SIG-M5 treated with dmso at 0.1 percent for 504 hours (cell line): ENCODE measurements around the gene CCDC178.
A peak's percentile ranks its signal among the peaks of the same experiment; 100 is the strongest.
"Not testable (repeated sequence)": the region's sequence is repeated elsewhere in the genome, so short reads cannot be mapped to it uniquely, and the experiment has no call there.

Experiments
- DNase-seq: peaks from one replicate; lab custom pipeline; 2025; ENCODE audit not compliant: unreplicated experiment; lab: John Stamatoyannopoulos, UW

CCDC178 gene

GRCh38 chr18:33440060-33441043 is at the start of gene CCDC178:
CCDC178 (minus strand) TSS chr18:33440721; CDS start chr18:33412088, 28,633 bp downstream.
- DNase-seq, result no peak

- no peak for DNase-seq
These were observed 43.4 kb upstream of the CCDC178 start for GRCh38 chr18:33483908-33484307.

DNA sequence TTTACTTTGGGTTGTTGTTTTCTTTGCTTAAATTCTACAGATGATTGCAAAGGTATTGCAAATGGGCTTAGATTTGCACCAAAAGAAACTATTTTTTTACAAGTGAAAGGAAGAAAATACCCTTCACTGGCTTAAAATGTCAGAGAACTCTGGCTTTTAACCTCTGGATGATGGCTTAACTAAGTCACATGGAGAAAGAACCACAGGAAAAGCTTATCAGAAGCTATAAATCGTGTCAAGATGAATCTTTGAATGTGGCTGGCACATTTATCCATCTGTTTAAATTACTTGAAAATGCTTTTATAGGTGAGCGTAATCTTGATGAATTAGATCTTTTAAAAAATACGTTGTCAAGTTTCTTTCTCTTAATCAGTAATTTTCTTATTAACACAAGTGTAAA is 32.0 kb upstream of the CCDC178 start:
- DNase-seq, result no peak

GRCh38 chr18:33470216-33470615 is 29.7 kb upstream of the CCDC178 start:
- DNase-seq, result no peak

- DNase-seq, result no peak
These were observed 29.2 kb upstream of the CCDC178 start for GRCh38 chr18:33469699-33470098.

DNA sequence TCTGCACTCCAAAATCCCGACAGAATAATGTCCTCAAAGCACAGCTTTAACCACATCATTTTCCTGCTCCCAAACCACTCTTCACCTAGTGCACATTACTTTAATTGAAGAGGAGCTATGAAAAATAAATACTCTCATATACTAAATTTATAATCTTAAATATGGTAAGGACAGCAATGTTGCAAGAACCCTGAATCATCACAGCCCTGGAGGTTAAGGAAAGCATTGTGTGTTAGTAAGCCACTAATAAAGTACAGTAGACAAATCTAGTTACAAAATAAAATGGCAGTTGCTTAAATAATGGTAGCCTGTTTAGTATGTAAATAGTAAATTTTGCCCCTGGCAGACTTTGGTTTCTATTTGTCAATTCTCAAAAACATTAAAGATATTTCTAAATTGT is 27.0 kb upstream of the CCDC178 start:
- DNase-seq, result no peak

- no peak for DNase-seq
These were observed 26.3 kb upstream of the CCDC178 start for GRCh38 chr18:33466822-33467221.

DNA sequence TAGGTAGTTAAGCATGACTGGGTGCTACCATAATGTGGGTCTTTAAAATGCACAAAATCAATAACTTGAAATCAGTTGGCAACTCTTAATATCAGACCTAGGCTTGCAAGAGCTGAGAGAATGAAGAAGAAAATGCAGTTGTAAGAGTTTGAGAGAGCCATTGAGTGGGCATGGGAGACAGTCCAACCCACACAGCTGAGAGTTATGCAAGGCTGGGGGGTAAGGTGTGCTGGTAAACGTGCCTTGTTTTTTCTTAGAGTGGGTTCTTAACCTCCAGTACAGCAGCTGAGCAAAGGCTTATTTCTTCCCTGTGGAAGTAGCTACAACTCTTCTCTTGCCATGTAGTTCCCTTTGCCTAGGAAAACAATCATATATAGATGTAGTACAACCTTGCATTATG is 20.2 kb upstream of the CCDC178 start:
- DNase-seq, result no peak

DNA sequence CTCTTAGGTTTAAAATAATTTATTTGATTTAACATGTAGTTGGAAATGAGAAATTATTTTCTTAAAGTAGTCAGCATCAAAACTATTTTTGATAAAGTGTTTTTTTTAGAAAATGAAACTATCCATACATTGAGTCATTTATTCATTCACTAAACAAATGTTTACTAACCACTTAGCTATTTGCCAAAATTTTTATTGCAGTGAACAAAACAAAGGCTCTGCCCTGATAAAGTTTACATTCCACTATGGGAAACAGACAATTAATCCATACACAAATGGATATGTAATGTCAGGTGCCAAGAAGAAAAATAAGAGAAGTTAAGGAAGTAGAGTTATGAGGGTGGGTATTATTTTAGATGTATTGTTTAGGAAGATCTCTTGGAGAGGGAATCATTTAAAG is 19.1 kb upstream of the CCDC178 start:
- DNase-seq, result no peak

- DNase-seq, result no peak
These were observed 6.1 kb upstream of the CCDC178 start for GRCh38 chr18:33446604-33447003.

- no peak for DNase-seq
These were observed 4.2 kb upstream of the CCDC178 start for GRCh38 chr18:33444709-33445108.

DNA sequence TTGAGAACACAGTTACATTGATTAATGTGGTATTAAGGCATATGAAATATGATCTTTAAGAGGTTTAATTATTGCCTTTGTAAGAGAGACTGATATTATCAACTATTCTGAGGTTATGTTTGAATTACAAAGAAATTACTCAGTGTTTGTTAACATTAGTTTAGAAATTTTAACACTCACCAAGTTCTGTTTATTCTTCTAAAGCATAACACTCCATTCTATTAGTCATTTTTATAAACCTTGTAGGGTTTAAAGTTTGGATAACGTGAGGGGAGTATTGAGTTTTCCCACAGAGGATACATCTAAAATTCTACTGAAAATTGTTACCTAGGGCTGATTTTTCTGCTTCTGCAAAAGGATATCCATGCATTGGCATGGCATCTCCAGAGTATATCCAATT is 7.7 kb downstream of the CCDC178 start:
- DNase-seq, result no peak

DNA sequence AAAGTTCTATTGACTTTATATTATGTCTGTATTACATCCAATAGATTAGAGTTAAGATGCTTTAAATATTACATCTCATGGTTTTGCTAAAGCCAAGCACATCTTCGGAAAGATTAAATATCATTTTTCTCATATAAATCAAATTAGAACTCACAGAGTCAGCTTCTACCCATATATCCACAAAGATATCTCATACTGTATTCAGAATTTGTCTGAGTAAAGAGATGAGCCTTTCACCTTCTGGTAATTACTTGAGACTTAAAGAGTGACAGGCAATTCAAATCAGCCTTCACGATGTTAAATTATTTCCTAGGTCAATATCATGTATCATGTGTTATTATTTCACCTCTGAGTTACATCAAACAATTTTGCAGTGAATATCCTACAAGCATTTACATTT is 13.0 kb downstream of the CCDC178 start:
- no peak for DNase-seq

DNA sequence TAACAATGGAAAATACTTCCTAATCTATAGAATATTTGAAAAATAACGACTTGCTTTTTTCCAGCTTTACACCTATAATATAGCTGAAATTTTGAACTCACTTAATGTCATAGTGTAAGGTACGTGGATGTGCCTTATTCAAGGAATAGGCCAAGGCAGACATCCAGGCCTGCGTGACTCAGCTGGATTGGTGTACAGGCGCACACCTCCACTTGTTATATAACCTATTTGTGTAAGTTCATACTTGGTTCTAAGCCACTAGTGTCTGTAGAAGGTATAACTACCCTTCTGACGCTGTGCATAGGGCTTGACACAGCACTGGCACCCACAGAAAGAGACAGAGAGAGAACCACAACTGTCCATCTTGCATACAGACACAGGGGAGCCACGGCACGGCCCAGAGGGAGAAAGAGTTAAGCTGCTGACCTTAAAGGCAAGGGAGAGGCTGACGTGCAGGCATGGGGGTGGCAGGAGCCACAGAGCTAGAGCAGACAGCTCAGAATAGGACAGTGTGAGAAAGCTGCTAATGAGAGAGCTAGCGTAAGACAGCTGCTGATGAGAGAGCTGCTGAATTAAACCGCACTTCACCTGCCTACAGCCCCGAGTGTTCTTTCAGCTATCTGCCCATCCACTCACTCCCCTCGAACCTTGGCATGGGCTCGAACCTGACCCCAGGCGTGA is 16.1 kb downstream of the CCDC178 start:
- DNase-seq, result no peak

- no peak for DNase-seq
These were observed 19.3 kb downstream of the CCDC178 start for GRCh38 chr18:33421225-33421624.

- peak; percentile 4 for DNase-seq
These were observed 36.2 kb downstream of the CCDC178 start for GRCh38 chr18:33404244-33404873.

DNA sequence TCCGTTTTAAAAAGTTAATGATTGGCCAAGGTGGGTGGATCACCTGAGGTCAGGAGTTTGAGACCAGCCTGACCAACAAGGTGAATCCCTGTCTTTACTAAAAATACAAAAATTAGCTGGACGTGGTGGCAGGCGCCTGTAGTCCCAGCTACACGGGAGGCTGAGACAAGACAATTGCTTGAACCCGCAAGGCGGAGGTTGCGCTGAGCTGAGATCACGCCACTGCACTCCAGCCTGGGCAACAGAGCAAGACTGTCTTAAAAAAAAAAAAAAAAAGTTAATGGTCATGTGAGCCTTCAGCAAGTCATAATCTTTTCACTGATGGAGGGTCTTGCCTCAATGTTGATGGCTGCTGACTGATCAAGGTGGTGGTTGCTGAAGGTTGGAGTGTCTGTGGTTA is 41.6 kb downstream of the CCDC178 start:
- not testable (repeated sequence) for DNase-seq

- no peak for DNase-seq
These were observed 64.7 kb downstream of the CCDC178 start for GRCh38 chr18:33375829-33376228.

DNA sequence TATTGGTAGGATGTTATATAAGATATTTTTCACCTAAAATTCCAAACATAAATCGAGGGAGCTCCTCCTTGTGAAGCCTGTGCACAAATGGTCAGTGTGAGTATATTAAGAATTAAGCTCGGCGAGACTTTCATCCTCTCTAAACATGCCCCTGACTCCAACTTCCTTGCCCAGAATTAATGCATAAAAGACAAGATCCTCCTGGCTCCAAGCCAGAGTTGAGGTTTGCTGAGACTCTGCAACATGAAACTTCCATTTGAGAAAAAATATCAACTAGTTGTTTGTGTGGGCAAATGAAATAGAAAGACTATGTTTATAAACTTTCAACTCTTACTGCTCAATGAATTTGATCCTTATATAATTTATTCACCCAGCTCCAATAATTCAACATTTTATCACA is 68.1 kb downstream of the CCDC178 start:
- no peak for DNase-seq

DNA sequence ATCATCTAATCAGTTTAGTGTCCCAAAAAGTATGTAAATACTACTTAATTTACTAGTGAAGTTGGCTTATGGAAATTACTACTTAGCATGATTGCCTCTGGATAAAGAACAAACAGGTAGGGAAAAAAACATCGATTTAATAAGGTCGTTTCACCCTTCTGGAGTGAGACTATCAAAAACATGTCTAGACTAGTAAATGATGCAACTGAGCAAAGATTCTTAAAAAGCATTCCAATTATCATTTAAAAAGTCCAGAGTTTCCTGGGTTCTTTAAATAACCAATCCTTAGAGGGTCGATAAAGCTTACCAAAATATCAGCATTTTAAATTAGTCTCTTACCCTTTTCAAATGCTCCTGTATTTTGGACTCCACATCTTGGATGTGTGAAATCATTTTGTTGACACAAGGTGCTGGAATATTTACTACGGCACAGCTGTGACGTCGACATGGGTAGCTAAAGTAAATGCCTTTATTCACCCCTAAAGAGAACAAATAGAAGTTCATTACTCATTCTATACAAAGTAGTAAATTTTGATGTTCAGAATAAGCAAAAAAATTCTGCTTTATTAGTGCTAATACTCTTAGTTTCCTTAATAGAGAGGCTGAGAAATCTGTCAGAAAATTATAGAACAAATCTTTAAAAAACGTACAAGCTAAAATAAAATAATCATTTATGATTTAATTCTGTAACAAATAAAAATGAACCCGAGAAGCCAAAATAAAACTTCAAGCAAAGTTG is 70.6 kb downstream of the CCDC178 start:
- DNase-seq, result no peak

DNA sequence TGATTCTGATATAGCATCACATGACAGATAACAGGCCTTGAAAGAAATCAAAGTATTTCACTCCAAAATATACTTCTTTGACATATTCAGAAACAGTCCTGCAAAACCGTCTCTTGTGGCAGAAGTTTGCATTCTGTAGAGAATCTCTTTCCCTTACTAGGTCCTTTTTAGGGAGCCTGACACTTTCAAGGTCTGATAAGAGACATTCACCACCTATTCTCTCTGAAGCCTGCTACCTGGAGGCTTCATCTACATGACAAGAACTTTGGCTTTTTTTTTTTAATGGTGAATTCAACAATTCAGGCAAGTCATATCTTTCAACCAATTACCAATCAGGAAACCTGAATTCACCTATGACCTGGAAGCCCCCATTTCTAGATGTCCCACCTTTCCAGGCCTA is 83.8 kb downstream of the CCDC178 start:
- DNase-seq, result no peak
